ENCODE measurements around the gene ARF1. TPM values are rescaled to one million over a fixed set of nuclear protein-coding genes. Genes with fewer than 3 reads are reported as not detected.
"Not testable (repeated sequence)": the region's sequence is repeated elsewhere in the genome, so short reads cannot be mapped to it uniquely, and the experiment has no call there.

The ARF1 gene
- total RNA-seq, 4 donors from 2014 or later, result 378 to 457 (median 410) TPM

DNA sequence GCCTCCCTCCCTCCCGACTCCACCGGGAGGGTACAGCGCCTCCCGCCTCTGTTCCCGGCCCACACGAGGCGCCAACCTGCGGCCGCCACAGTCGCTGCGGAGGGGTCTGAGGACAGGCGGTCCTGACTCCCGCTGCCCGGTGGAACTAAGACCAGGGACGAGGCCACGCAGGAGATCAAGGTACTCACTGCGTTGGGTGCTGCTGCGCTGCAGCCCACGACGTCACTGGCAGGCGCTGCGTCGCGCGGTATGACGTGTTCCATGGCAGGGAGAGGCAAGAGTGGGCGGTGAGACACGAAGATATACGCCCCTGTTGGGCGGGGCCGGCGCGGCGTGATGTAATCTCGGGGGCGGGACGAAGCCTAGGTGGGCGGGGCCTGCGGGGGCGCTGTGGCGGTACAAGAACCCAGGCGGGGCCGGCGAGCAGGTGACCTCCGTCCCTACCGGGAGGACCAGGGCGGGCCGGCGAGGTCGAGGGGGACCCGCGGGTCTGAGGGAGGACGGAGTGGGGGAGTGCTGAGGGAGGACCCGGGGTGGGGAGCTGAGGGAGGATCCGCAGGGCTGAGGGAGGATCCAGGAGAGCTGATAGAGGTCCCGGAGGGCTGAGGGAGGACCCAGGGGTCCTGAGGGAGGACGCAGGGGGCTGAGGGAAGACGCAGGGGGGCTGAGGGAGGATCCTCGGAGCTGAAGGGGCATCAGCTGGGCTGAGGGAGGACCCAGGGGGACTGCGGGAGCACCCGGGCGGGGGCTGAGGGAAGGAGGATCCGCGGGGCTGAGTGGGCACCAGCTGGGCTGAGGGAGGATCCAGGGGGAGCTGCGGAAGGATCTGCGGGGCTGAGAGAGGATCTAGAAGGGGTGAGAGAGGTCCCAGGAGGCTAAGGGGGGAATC is 26.8 kb downstream of the ARF1 start, which contains the start of gene MRPL55:
Gene MRPL55 (minus strand): TSS at position 227 of the 889 bp plus-strand sequence. CDS start 1,039 bp downstream, outside the sequence.
- WGBS, 2 donors, result 1% methylated on average over 46 to 50 of the region's 66 CpGs
- Histone ChIP-seq H3K4me3 (replicated peaks in 1 of 3) (peak within 1 kb of the TSS; percentile 57 to 96 (median 66)), H3K27ac (peak within 1 kb of the TSS; percentile 80 to 86 (median 83)), H3K36me3 (peaks cover 0 to 5% of the 10 kb centered on the region in 2 donors), H3K9me3 (no peaks in the 10 kb centered on the region), H3K27me3 (no peaks in the 10 kb centered on the region), H3K4me1 (peaks cover 15 to 16% of the 10 kb centered on the region in 2 donors)
- TF ChIP-seq, protein P1, sequence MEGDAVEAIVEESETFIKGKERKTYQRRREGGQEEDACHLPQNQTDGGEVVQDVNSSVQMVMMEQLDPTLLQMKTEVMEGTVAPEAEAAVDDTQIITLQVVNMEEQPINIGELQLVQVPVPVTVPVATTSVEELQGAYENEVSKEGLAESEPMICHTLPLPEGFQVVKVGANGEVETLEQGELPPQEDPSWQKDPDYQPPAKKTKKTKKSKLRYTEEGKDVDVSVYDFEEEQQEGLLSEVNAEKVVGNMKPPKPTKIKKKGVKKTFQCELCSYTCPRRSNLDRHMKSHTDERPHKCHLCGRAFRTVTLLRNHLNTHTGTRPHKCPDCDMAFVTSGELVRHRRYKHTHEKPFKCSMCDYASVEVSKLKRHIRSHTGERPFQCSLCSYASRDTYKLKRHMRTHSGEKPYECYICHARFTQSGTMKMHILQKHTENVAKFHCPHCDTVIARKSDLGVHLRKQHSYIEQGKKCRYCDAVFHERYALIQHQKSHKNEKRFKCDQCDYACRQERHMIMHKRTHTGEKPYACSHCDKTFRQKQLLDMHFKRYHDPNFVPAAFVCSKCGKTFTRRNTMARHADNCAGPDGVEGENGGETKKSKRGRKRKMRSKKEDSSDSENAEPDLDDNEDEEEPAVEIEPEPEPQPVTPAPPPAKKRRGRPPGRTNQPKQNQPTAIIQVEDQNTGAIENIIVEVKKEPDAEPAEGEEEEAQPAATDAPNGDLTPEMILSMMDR (IDR thresholded peaks at IDR 0.05), result peak in 2 of 6 experiments; percentile 6 to 19
- peak; percentile 82 to 87 for TF ChIP-seq POLR2A (IDR thresholded peaks at IDR 0.05)
- intact Hi-C loops (cut with DNase I), result loop anchor here (5.0 to 10.0 kb wide), 2 partner anchors 33 to 375 kb away; partner anchors contain the start of genes GUK1, JMJD4 and SNAP47
- DNase-seq, result peak; percentile 95 to 97

DNA sequence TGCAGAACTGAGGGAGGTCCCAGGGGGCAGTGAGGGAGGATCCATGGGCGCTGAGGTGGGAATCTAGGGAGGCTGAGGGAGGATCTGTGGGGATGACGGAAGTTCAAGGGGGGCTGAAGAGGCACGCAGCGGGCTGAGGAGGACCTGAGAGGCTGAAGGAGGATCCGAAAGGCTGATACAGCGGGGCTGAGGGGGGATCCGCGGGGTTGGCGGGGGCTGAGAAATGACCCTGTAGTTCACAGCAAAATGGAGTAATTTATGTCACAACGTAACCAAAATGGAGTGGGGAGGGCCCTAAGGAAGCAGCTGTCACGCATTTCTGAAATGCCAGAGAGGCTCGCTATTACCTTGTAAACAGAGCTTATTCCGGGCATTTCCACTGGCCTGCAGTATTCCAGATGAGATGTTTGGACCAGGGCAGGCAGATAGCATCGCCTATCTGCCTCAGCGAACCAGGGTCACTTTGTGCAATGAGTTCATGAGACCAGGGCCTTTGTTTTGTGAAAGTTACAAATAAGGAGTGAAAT is 27.5 kb downstream of the ARF1 start:
- H3K27me3 ChIP-seq, result no peaks in the 10 kb centered on the region
- peak overlapping the region; percentile 80 to 86 (median 83) for H3K27ac ChIP-seq
- no peak for TF ChIP-seq POLR2A (IDR thresholded peaks at IDR 0.05)
- 36 to 38% methylated on average over 15 of the region's 15 CpGs for WGBS, 2 donors
- H3K4me3 ChIP-seq (replicated peaks in 1 of 3), result peak overlapping the region; percentile 57 to 96 (median 66)
- H3K4me1 ChIP-seq, result peaks cover 15 to 16% of the 10 kb centered on the region in 2 donors
- H3K36me3 ChIP-seq, result peaks cover 0 to 5% of the 10 kb centered on the region in 2 donors
- H3K9me3 ChIP-seq, result no peaks in the 10 kb centered on the region
- intact Hi-C loops (cut with DNase I), result loop anchor here (5.0 to 10.0 kb wide), 2 partner anchors 32 to 375 kb away; partner anchors contain the start of genes GUK1, JMJD4 and SNAP47
- DNase-seq, result no peak

DNA sequence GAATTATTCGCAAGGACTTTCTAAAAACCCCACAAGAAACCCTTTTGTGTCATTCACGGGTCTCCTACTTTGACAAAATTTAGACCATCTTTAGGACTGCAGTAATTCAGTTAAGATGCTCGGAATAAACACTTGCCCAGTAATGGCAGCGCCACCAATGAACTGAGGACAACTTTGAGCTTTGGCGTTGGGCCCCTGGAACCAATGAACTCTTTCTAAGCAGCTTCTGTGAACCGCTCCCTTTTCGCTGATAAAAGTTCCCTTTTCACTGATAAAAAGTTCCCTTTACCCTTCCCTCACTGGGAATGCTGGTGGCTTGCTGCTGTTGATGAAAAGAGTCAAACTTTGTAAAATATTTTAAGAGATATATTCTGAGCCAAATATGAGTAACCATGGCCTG is 28.0 kb downstream of the ARF1 start:
- Histone ChIP-seq H3K4me3 (replicated peaks in 1 of 3) (no peak overlapping the region), H3K36me3 (peaks cover 0 to 5% of the 10 kb centered on the region in 2 donors), H3K27me3 (no peaks in the 10 kb centered on the region), H3K27ac (no peak overlapping the region), H3K9me3 (no peaks in the 10 kb centered on the region), H3K4me1 (peaks cover 15 to 16% of the 10 kb centered on the region in 2 donors)
- DNase-seq, result no peak
- intact Hi-C loops (cut with DNase I), result no loop called here
- WGBS, 2 donors, result 96 to 99% methylated on average over 7 of the region's 7 CpGs
- TF ChIP-seq, protein P1 (IDR thresholded peaks at IDR 0.05), result no peak
- TF ChIP-seq POLR2A (IDR thresholded peaks at IDR 0.05), result no peak

DNA sequence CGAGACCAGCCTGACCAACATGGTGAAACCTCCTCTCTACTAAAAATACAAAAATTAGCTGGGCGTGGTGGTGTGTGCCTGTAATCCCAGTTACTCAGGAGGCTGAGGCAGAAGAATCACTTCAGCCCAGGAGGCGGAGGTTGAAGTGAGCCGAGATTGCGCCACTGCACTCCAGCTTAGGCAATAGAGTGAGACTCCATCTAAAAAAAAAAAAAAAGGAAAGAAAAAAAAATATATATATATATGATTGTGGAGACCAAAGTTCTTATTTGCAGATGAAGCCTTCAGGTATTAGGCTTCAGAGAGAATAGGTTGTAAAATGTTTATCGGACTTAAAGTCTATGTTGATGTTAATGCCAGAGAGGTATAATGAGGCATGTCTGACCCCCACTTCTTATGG is 28.8 kb downstream of the ARF1 start:
- H3K27ac ChIP-seq; H3K9me3 ChIP-seq; intact Hi-C loops (cut with DNase I); H3K36me3 ChIP-seq; H3K27me3 ChIP-seq; H3K4me3 ChIP-seq (replicated peaks in 1 of 3); DNase-seq: not testable (repeated sequence)
- H3K4me1 ChIP-seq, result peaks cover 15 to 16% of the 10 kb centered on the region in 2 donors
- WGBS, 2 donors, result 92 to 95% methylated on average over 6 of the region's 6 CpGs

DNA sequence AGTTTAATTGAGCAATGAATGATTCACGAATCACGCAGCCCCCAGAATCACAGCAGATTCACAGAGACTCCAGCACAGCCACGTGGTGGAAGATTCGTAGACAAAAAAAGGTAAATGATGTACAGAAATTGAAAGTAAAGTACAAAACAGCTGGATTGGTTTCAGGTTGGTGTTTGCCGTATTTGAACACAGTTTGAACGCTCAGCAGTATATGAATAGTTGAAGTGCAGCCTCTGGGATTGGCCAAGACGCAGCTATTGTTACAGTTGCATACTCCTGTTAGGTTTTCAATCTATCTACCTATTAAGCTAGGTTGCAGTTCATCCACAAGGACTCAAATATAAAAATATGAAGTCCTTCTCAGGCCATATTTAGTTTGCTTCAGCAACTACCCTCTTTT is 29.7 kb downstream of the ARF1 start:
- Histone ChIP-seq H3K4me1 (peaks cover 15 to 16% of the 10 kb centered on the region in 2 donors), H3K27me3 (no peaks in the 10 kb centered on the region), H3K27ac (no peak overlapping the region), H3K4me3 (replicated peaks in 1 of 3) (no peak overlapping the region), H3K36me3 (peaks cover 0 to 5% of the 10 kb centered on the region in 2 donors), H3K9me3 (no peaks in the 10 kb centered on the region)
- no peak for TF ChIP-seq POLR2A (IDR thresholded peaks at IDR 0.05)
- TF ChIP-seq, protein P1 (IDR thresholded peaks at IDR 0.05), result no peak
- no peak for DNase-seq
- 90 to 92% methylated on average over 7 of the region's 7 CpGs for WGBS, 2 donors
- intact Hi-C loops (cut with DNase I), result no loop called here
